ENCODE measurements around the gene CDK2. TPM values are rescaled to one million over a fixed set of nuclear protein-coding genes. Genes with fewer than 3 reads are reported as not detected.

Gene CDK2
- total RNA-seq, 4 donors from 2014 or later = 22.1 to 54.4 (median 31.2) TPM

DNA sequence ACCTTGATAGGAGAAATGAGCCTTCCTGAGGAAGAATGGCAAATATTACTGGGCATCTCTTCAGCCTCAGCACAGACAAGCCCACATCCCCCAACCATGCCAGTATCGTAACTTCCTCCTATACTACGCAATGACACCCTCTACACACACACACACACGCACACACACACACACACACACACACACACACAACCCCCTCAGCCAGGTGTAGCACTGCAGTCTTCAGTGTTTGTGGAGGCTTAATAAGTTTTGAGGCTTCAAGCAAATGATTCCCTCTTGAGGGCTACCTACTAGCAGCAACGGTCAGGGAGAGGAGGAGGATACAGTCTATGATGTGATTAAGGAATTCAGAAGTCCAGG, 34.1 kb upstream of the CDK2 start:
- Histone ChIP-seq H3K4me1 (peaks cover 3 to 72% (median 33%) of the 10 kb centered on the region in 3 donors), H3K9me3 (no peaks in the 10 kb centered on the region), H3K27ac (peak overlapping the region in 3 of 4 donors; percentile 86 to 89 (median 87)), H3K36me3 (peaks cover 0 to 8% of the 10 kb centered on the region in 2 donors), H3K4me3 (peak overlapping the region; percentile 78 to 88), H3K27me3 (no peaks in the 10 kb centered on the region)
- no peak for ATAC-seq
- TF ChIP-seq POLR2A (IDR thresholded peaks at IDR 0.05) (no peak), EP300 (IDR thresholded peaks at IDR 0.05) (no peak)
- WGBS, 2 donors (ENCODE audit: low coverage in 1 of 2) = 0 to 10% methylated on average over 1 to 2 of the region's 4 CpGs

GRCh38 chr12:55933169-55933798, 33.3 kb upstream of the CDK2 start:
- 67 to 83% methylated on average over 3 to 7 of the region's 7 CpGs for WGBS, 2 donors (ENCODE audit: low coverage in 1 of 2)
- Histone ChIP-seq H3K36me3 (peaks cover 0 to 10% of the 10 kb centered on the region in 2 donors), H3K27ac (peak overlapping the region in 1 of 4 donors; percentile 89), H3K27me3 (no peaks in the 10 kb centered on the region), H3K4me1 (peaks cover 3 to 69% (median 30%) of the 10 kb centered on the region in 3 donors), H3K9me3 (no peaks in the 10 kb centered on the region), H3K4me3 (no peak overlapping the region)
- TF ChIP-seq POLR2A (IDR thresholded peaks at IDR 0.05) (no peak), EP300 (IDR thresholded peaks at IDR 0.05) (no peak), POLR2AphosphoS5 (IDR thresholded peaks at IDR 0.05) (no peak)
- TF ChIP-seq, protein P1, sequence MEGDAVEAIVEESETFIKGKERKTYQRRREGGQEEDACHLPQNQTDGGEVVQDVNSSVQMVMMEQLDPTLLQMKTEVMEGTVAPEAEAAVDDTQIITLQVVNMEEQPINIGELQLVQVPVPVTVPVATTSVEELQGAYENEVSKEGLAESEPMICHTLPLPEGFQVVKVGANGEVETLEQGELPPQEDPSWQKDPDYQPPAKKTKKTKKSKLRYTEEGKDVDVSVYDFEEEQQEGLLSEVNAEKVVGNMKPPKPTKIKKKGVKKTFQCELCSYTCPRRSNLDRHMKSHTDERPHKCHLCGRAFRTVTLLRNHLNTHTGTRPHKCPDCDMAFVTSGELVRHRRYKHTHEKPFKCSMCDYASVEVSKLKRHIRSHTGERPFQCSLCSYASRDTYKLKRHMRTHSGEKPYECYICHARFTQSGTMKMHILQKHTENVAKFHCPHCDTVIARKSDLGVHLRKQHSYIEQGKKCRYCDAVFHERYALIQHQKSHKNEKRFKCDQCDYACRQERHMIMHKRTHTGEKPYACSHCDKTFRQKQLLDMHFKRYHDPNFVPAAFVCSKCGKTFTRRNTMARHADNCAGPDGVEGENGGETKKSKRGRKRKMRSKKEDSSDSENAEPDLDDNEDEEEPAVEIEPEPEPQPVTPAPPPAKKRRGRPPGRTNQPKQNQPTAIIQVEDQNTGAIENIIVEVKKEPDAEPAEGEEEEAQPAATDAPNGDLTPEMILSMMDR (IDR thresholded peaks at IDR 0.05) = no peak
- no peak for ATAC-seq

DNA sequence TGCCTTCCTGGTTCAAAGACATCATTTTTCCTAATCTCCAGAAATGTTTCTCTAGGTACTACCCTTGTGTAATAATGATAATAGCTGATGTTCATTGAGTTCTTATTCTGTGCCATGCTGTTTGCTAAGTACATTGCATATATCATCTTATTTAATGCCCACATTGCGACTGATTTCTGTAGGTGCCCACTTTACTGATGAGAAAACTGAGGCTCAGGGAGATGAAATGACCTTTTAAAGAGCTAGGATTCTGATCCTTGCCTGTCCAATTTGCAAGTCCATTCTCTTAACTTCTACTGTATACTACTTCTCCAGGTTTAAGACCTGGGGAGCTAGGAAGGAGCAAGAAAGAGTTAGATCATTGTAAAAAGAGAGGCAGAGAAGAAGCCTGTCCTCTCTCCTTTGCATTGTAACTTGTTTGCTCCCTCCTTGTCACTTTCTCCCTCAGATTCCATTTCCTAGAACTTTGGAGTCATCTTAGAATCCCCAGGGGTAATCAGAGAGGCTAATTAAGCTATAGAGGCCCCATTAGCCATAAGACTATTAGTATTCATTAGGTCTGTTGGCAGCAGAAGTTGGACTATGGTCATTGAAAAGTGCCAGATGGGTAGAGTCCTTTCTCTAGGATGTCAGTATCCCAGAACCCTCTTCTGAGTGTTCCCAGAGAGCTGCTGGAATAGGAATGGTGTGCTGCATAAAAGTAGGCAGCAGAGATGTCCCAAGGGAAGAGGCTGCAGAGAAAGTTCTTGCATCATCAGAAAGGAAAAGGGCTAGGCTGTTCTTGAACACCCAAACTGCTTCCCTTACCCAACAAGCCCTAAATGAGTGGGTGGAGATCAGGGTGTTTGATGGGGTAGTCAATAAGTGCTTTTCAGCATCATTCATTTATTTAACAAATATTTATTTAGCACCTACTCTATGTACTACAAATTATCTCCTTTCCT, 32.6 kb upstream of the CDK2 start:
- TF ChIP-seq EP300 (IDR thresholded peaks at IDR 0.05) = no peak
- TF ChIP-seq POLR2AphosphoS5 (IDR thresholded peaks at IDR 0.05) = no peak
- no peak for TF ChIP-seq POLR2A (IDR thresholded peaks at IDR 0.05)
- TF ChIP-seq, protein P1 (IDR thresholded peaks at IDR 0.05) = no peak
- peaks cover 0 to 18% of the 10 kb centered on the region in 2 donors for H3K36me3 ChIP-seq
- WGBS, 2 donors (ENCODE audit: low coverage in 1 of 2) = 100% methylated on average over 1 of the region's 1 CpG; no CpG with 5 or more reads in 1 of the 2 donors
- no peak overlapping the region for H3K4me3 ChIP-seq
- no peaks in the 10 kb centered on the region for H3K9me3 ChIP-seq
- no peak overlapping the region for H3K27ac ChIP-seq
- no peak for ATAC-seq
- peaks cover 3 to 61% (median 24%) of the 10 kb centered on the region in 3 donors for H3K4me1 ChIP-seq
- no peaks in the 10 kb centered on the region for H3K27me3 ChIP-seq

DNA sequence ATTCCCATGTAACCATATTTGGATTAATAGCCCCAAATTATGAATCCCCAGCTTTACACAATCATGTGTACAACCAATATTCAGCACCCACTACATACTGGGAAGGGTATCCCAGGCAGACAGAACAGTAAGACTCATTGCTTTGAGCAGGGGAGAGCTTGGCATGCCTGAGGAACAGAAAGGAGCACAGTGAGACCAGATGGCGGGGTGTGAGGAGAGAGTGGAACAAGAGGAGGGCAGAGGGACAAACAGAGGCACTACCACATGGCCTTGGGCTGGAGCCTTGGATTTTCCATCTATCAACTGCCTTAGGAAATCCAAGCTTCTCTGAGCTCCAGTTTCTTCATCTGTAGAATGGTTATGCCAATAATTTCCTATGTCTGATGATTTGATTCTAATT, 31.9 kb upstream of the CDK2 start:
- 67 to 100% methylated on average over 1 of the region's 1 CpG for WGBS, 2 donors (ENCODE audit: low coverage in 1 of 2)
- H3K27ac ChIP-seq = no peak overlapping the region

DNA sequence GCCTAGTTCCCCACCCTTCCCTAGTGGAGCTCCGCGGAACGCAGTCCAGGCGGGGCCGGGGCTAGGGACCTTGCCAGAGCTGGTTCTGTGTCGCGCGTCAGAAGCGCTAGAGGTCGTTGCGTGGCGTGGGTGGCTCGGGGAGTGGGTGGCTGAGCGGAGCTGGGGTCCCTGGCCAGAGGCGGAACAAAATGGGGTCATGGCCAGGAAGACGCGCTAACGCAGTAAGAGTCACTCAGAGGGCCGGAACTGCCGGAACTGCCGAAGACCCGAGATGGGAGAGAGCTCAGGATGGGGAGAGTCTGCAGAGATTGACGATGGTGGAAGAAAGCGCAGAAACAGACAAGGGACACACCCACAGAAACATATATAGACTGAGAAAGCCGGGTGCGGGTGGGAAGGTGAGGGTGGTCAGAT, 30.9 kb upstream of the CDK2 start:
- ATAC-seq = peak; percentile 15
- peaks cover 3 to 55% (median 28%) of the 10 kb centered on the region in 3 donors for H3K4me1 ChIP-seq
- no peaks in the 10 kb centered on the region for H3K9me3 ChIP-seq
- H3K27ac ChIP-seq = peak overlapping the region in 3 of 4 donors; percentile 15 to 77 (median 63)
- 40% methylated on average over 12 of the region's 26 CpGs; no CpG with 5 or more reads in 1 of the 2 donors for WGBS, 2 donors (ENCODE audit: low coverage in 1 of 2)
- TF ChIP-seq, protein P1 (IDR thresholded peaks at IDR 0.05) = peak in 1 of 4 experiments; percentile 24
- TF ChIP-seq POLR2AphosphoS5 (IDR thresholded peaks at IDR 0.05) = no peak
- no peaks in the 10 kb centered on the region for H3K27me3 ChIP-seq
- peak overlapping the region in 1 of 2 donors; percentile 35 for H3K4me3 ChIP-seq
- peaks cover 0 to 22% of the 10 kb centered on the region in 2 donors for H3K36me3 ChIP-seq

More for the DNA sequence above, 31.9 kb upstream of the CDK2 start:
- no peaks in the 10 kb centered on the region for H3K27me3 ChIP-seq
- H3K36me3 ChIP-seq = peaks cover 0 to 19% of the 10 kb centered on the region in 2 donors
- TF ChIP-seq POLR2A (IDR thresholded peaks at IDR 0.05) = no peak
- no peak for TF ChIP-seq EP300 (IDR thresholded peaks at IDR 0.05)
- TF ChIP-seq, protein P1 (IDR thresholded peaks at IDR 0.05) = no peak
- no peak for TF ChIP-seq POLR2AphosphoS5 (IDR thresholded peaks at IDR 0.05)
- H3K4me1 ChIP-seq = peaks cover 3 to 55% (median 24%) of the 10 kb centered on the region in 3 donors
- H3K9me3 ChIP-seq = no peaks in the 10 kb centered on the region
- H3K4me3 ChIP-seq = no peak overlapping the region
- no peak for ATAC-seq

Data from gastroesophageal sphincter (tissue), 4 donors.